Suprapubic skin (tissue), 4 donors: ENCODE data around the gene S1PR4. TPM values are rescaled to one million over a fixed set of nuclear protein-coding genes. Genes with fewer than 3 reads are reported as not detected.

Experiments used
- DNase-seq, 2 donors: peaks; one replicate each; pipeline ENCODE4 v3.0.0-alpha.2; 2019; ENCODE audit warnings: low spot score in 2 of 2
- H3K27ac ChIP-seq: fragments of 200-600 bp; sonication (generic); one replicate; pipeline ENCODE4 v1.5.1; 2019
- H3K27me3 ChIP-seq: fragments of 200-600 bp; sonication (generic); one replicate; pipeline ENCODE4 v1.5.1; 2019
- H3K36me3 ChIP-seq: fragments of 200-600 bp; sonication (generic); one replicate; pipeline ENCODE4 v1.5.1; 2019
- H3K4me1 ChIP-seq: fragments of 200-600 bp; sonication (generic); one replicate; pipeline ENCODE4 v1.5.1; 2019
- H3K4me3 ChIP-seq: fragments of 200-600 bp; sonication (generic); one replicate; pipeline ENCODE4 v1.5.1; 2019; ENCODE audit warnings: mild to moderate bottlenecking
- H3K9me3 ChIP-seq: fragments of 200-600 bp; sonication (generic); one replicate; pipeline ENCODE4 v1.5.1; 2019
- CTCF ChIP-seq, 2 donors: fragments of 200-600 bp in 1 of 2; fragments of 450-650 bp in 1 of 2; sonication (generic) in 1 of 2; IDR thresholded peaks; one replicate each; pipeline ENCODE4 v1.5.1; 2016 to 2019; ENCODE audit warnings: antibody characterized with exemption in 2 of 2, mild to moderate bottlenecking in 1 of 2, moderate library complexity in 1 of 2
- EP300 ChIP-seq: sonication (generic); formaldehyde crosslinking; IDR thresholded peaks from one replicate; pipeline ENCODE4 v1.6.1; 2017; ENCODE audit warnings: antibody characterized with exemption
- POLR2A ChIP-seq, 2 donors: fragments of 450-650 bp; IDR thresholded peaks; one replicate each; pipeline ENCODE4 v1.6.1; 2017; ENCODE audit warnings: antibody characterized with exemption in 2 of 2, mild to moderate bottlenecking in 2 of 2, moderate library complexity in 2 of 2
- POLR2AphosphoS5 ChIP-seq, 3 donors: sonication (generic); formaldehyde crosslinking; IDR thresholded peaks; one replicate each; pipeline ENCODE4 v1.6.1; 2017; ENCODE audit warnings: antibody characterized with exemption in 3 of 3
- WGBS: methylation state at CpG from one replicate; pipeline ENCODE4 v1.1.5; 2018; 5-methylcytosine and 5-hydroxymethylcytosine counted together
- total RNA-seq, 4 donors: library from RNA; depleted of rRNA; stranded (reverse); fragments of >200 nt; gene quantifications; one replicate each; pipeline ENCODE4 v1.1.0, GENCODE V29; 2016

Gene S1PR4
- total RNA-seq, 4 donors from 2014 or later, result 0.42 to 2.5 (median 1.9) TPM

- WGBS, result 19% methylated on average over 10 of the region's 40 CpGs
- H3K36me3 ChIP-seq, result no peaks in the 10 kb centered on the region
- H3K4me1 ChIP-seq, result peaks cover 30% of the 10 kb centered on the region
- TF ChIP-seq POLR2A (IDR thresholded peaks at IDR 0.05) (no peak), EP300 (no peak), POLR2AphosphoS5 (IDR thresholded peaks at IDR 0.05) (no peak), CTCF (IDR thresholded peaks at IDR 0.05) (no peak)
- no peaks in the 10 kb centered on the region for H3K9me3 ChIP-seq
- peak in 1 of 2 donors; percentile 72 for DNase-seq
- H3K4me3 ChIP-seq, result peak within 1 kb of the TSS; percentile 65
- H3K27ac ChIP-seq, result peak within 1 kb of the TSS; percentile 91
- no peaks in the 10 kb centered on the region for H3K27me3 ChIP-seq
Measured at GRCh38 chr19:3135961-3136683, 42.4 kb upstream of the S1PR4 start, which contains the start of gene GNA15. TSS of gene GNA15 (plus strand) at chr19:3136033. CDS start at chr19:3136451, 418 bp downstream.

GRCh38 chr19:3136684-3137055, 41.9 kb upstream of the S1PR4 start:
- H3K4me3 ChIP-seq, result peak overlapping the region; percentile 65
- H3K9me3 ChIP-seq, result no peaks in the 10 kb centered on the region
- H3K27me3 ChIP-seq, result no peaks in the 10 kb centered on the region
- H3K4me1 ChIP-seq, result peaks cover 36% of the 10 kb centered on the region
- TF ChIP-seq CTCF (IDR thresholded peaks at IDR 0.05), result no peak
- TF ChIP-seq POLR2AphosphoS5 (IDR thresholded peaks at IDR 0.05), result peak in 1 of 3 donors; percentile 53
- no peaks in the 10 kb centered on the region for H3K36me3 ChIP-seq
- peak overlapping the region; percentile 91 for H3K27ac ChIP-seq
- WGBS, result 41% methylated on average over 8 of the region's 16 CpGs
- DNase-seq, result no peak

GRCh38 chr19:3137119-3137518, 41.5 kb upstream of the S1PR4 start:
- Histone ChIP-seq H3K4me3 (peak overlapping the region; percentile 65), H3K36me3 (no peaks in the 10 kb centered on the region), H3K4me1 (peaks cover 40% of the 10 kb centered on the region), H3K27me3 (no peaks in the 10 kb centered on the region), H3K9me3 (no peaks in the 10 kb centered on the region), H3K27ac (peak overlapping the region; percentile 91)
- DNase-seq, result no peak
- 21% methylated on average over 6 of the region's 7 CpGs for WGBS
- TF ChIP-seq POLR2A (IDR thresholded peaks at IDR 0.05) (no peak), EP300 (no peak), POLR2AphosphoS5 (IDR thresholded peaks at IDR 0.05) (no peak), CTCF (IDR thresholded peaks at IDR 0.05) (no peak)

- Histone ChIP-seq H3K27me3 (no peaks in the 10 kb centered on the region), H3K9me3 (no peaks in the 10 kb centered on the region), H3K4me3 (no peak overlapping the region), H3K4me1 (peaks cover 36% of the 10 kb centered on the region), H3K36me3 (no peaks in the 10 kb centered on the region), H3K27ac (no peak overlapping the region)
- no peak for TF ChIP-seq POLR2A (IDR thresholded peaks at IDR 0.05)
- no peak for DNase-seq
- 82% methylated on average over 15 of the region's 15 CpGs for WGBS
Measured at GRCh38 chr19:3138268-3138667, 40.3 kb upstream of the S1PR4 start.

- H3K4me1 ChIP-seq, result peaks cover 30% of the 10 kb centered on the region
- TF ChIP-seq POLR2A (IDR thresholded peaks at IDR 0.05) (no peak), POLR2AphosphoS5 (IDR thresholded peaks at IDR 0.05) (no peak), CTCF (IDR thresholded peaks at IDR 0.05) (no peak), EP300 (no peak)
- no peaks in the 10 kb centered on the region for H3K27me3 ChIP-seq
- no peaks in the 10 kb centered on the region for H3K9me3 ChIP-seq
- no peak for DNase-seq
- H3K4me3 ChIP-seq, result no peak overlapping the region
- no peaks in the 10 kb centered on the region for H3K36me3 ChIP-seq
- H3K27ac ChIP-seq, result no peak overlapping the region
Measured at GRCh38 chr19:3140667-3141038, 37.9 kb upstream of the S1PR4 start.

- Histone ChIP-seq H3K27me3 (no peaks in the 10 kb centered on the region), H3K27ac (peak overlapping the region; percentile 83), H3K36me3 (no peaks in the 10 kb centered on the region), H3K4me1 (peaks cover 27% of the 10 kb centered on the region), H3K4me3 (peak overlapping the region; percentile 9), H3K9me3 (no peaks in the 10 kb centered on the region)
- TF ChIP-seq EP300, result no peak
- no peak for TF ChIP-seq POLR2AphosphoS5 (IDR thresholded peaks at IDR 0.05)
- TF ChIP-seq CTCF (IDR thresholded peaks at IDR 0.05), result no peak
- TF ChIP-seq POLR2A (IDR thresholded peaks at IDR 0.05), result no peak
- WGBS, result 21% methylated on average over 6 of the region's 6 CpGs
- peak in 1 of 2 donors; percentile 76 for DNase-seq
Measured at GRCh38 chr19:3142292-3142670, 36.3 kb upstream of the S1PR4 start.
